Gastroesophageal sphincter (tissue), 4 donors: ENCODE results near the gene MPDU1. TPM values are rescaled to one million over a fixed set of nuclear protein-coding genes. Genes with fewer than 3 reads are reported as not detected.

Experiments
- ATAC-seq: fragments of 150-250 bp; one replicate; pipeline ENCODE4 v1.9.1; 2016; ENCODE audit warnings: mild to moderate bottlenecking, moderate library complexity
- H3K27ac ChIP-seq, 4 donors: fragments of 200-600 bp; sonication (generic) in 3 of 4; 1 replicate in 3 of 4; 2 replicates in 1 of 4; pipeline ENCODE4 v1.5.1; 2016 to 2019
- H3K27me3 ChIP-seq: fragments of 200-600 bp; sonication (generic); one replicate; pipeline ENCODE4 v1.5.1; 2019
- H3K36me3 ChIP-seq, 2 donors: fragments of 200-600 bp; sonication (generic); one replicate each; pipeline ENCODE4 v1.5.1; 2019; ENCODE audit warnings: control low read depth in 1 of 2
- H3K4me1 ChIP-seq, 3 donors: fragments of 200-600 bp; sonication (generic); 1 replicate in 2 of 3; 2 replicates in 1 of 3; pipeline ENCODE4 v1.5.1; 2016 to 2019; ENCODE audit warnings: control low read depth in 2 of 3
- H3K4me3 ChIP-seq, 2 donors: fragments of 200-600 bp; sonication (generic); one replicate each; pipeline ENCODE4 v1.5.1; 2019; ENCODE audit warnings: mild to moderate bottlenecking in 1 of 2, moderate library complexity in 1 of 2
- H3K9me3 ChIP-seq, 3 donors: fragments of 200-600 bp; sonication (generic); one replicate each; pipeline ENCODE4 v1.5.1; 2017 to 2019; ENCODE audit warnings: control low read depth in 2 of 3
- EP300 ChIP-seq: sonication (generic); formaldehyde crosslinking; IDR thresholded peaks from one replicate; pipeline ENCODE4 v1.6.1; 2017; ENCODE audit warnings: antibody characterized with exemption, mild to moderate bottlenecking
- POLR2A ChIP-seq, 2 donors: fragments of 450-650 bp; IDR thresholded peaks; one replicate each; pipeline ENCODE4 v1.6.1; 2017; ENCODE audit warnings: antibody characterized with exemption in 2 of 2, mild to moderate bottlenecking in 2 of 2, moderate library complexity in 1 of 2
- POLR2AphosphoS5 ChIP-seq: sonication (generic); formaldehyde crosslinking; IDR thresholded peaks from one replicate; pipeline ENCODE4 v1.6.1; 2017; ENCODE audit warnings: antibody characterized with exemption
- WGBS, 2 donors: methylation state at CpG; one replicate each; pipeline ENCODE4 v1.1.5; 2018; ENCODE audit warnings: low coverage in 1 of 2; 5-methylcytosine and 5-hydroxymethylcytosine counted together
- total RNA-seq, 4 donors: library from RNA; depleted of rRNA; stranded (reverse); fragments of >200 nt; gene quantifications; one replicate each; pipeline ENCODE4 v1.1.0, GENCODE V29; 2016
- TF ChIP-seq, protein P1 (sequence below), 4 experiments: fragments of 200-600 bp in 2 of 4; fragments of 450-650 bp in 2 of 4; sonication (generic) in 1 of 4; IDR thresholded peaks; one replicate each; pipeline ENCODE4 v1.5.1; 2017 to 2019; ENCODE audit warnings: antibody characterized with exemption in 4 of 4, mild to moderate bottlenecking in 2 of 4, moderate library complexity in 2 of 4

MPDU1 gene
- total RNA-seq, 4 donors from 2014 or later: 38.1 to 66.5 (median 51.2) TPM

DNA sequence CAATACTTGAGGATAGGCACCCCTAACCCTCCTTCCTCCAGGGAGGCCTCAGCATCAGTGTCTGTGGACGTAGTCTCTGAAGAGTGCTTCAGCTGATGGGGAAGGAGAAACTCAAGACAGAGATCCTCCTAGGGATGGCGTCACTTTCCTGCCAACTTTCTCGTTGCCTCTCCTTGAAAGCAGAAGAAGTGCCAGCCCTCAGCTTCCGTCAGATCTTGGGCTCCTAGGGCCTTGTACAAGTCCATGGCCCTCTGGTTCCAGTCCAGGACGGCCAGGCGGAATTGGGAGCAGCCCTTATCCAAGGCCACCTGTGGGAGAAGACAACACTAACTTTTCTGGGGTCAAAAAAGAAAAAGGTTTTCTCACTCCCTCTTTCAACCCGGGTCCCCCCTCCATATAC is 42.7 kb downstream of the MPDU1 start:
- no peaks in the 10 kb centered on the region for H3K9me3 ChIP-seq
- H3K27me3 ChIP-seq: no peaks in the 10 kb centered on the region
- no peak for ATAC-seq
- peak overlapping the region in 1 of 2 donors; percentile 68 for H3K4me3 ChIP-seq
- peaks cover 0 to 13% of the 10 kb centered on the region in 2 donors for H3K36me3 ChIP-seq
- peak overlapping the region in 3 of 4 donors; percentile 93 to 96 (median 93) for H3K27ac ChIP-seq
- TF ChIP-seq EP300: no peak
- no peak for TF ChIP-seq POLR2AphosphoS5
- no peak for TF ChIP-seq POLR2A (IDR thresholded peaks at IDR 0.05)
- TF ChIP-seq, protein P1, sequence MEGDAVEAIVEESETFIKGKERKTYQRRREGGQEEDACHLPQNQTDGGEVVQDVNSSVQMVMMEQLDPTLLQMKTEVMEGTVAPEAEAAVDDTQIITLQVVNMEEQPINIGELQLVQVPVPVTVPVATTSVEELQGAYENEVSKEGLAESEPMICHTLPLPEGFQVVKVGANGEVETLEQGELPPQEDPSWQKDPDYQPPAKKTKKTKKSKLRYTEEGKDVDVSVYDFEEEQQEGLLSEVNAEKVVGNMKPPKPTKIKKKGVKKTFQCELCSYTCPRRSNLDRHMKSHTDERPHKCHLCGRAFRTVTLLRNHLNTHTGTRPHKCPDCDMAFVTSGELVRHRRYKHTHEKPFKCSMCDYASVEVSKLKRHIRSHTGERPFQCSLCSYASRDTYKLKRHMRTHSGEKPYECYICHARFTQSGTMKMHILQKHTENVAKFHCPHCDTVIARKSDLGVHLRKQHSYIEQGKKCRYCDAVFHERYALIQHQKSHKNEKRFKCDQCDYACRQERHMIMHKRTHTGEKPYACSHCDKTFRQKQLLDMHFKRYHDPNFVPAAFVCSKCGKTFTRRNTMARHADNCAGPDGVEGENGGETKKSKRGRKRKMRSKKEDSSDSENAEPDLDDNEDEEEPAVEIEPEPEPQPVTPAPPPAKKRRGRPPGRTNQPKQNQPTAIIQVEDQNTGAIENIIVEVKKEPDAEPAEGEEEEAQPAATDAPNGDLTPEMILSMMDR (IDR thresholded peaks at IDR 0.05): no peak
- peaks cover 0 to 18% (median 7%) of the 10 kb centered on the region in 3 donors for H3K4me1 ChIP-seq
- 94% methylated on average over 2 of the region's 7 CpGs; no CpG with 5 or more reads in 1 of the 2 donors for WGBS, 2 donors

DNA sequence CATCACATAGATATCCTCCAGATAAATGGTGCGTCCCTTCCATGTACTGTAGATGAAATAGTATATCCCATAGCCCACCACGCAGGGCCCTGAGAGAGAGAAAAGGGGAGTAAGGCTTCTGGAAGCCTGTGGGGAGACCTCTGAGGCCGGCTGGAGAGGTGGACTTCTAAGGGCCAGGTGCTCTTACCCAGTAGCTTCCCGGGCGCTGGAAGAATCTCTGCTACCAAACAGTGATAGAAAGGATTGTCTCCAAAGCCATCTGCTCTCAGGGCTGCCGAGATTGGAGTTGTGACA is 43.3 kb downstream of the MPDU1 start:
- H3K27ac ChIP-seq: peak overlapping the region; percentile 86 to 96 (median 93)
- H3K4me1 ChIP-seq: peaks cover 0 to 18% (median 7%) of the 10 kb centered on the region in 3 donors
- H3K9me3 ChIP-seq: no peaks in the 10 kb centered on the region
- no peak for TF ChIP-seq EP300
- TF ChIP-seq POLR2A (IDR thresholded peaks at IDR 0.05): no peak
- no peak for TF ChIP-seq POLR2AphosphoS5
- TF ChIP-seq, protein P1 (IDR thresholded peaks at IDR 0.05): no peak
- peak overlapping the region; percentile 68 to 71 for H3K4me3 ChIP-seq
- ATAC-seq: no peak
- H3K36me3 ChIP-seq: peaks cover 0 to 13% of the 10 kb centered on the region in 2 donors
- 0 to 23% methylated on average over 3 to 4 of the region's 6 CpGs for WGBS, 2 donors
- no peaks in the 10 kb centered on the region for H3K27me3 ChIP-seq

DNA sequence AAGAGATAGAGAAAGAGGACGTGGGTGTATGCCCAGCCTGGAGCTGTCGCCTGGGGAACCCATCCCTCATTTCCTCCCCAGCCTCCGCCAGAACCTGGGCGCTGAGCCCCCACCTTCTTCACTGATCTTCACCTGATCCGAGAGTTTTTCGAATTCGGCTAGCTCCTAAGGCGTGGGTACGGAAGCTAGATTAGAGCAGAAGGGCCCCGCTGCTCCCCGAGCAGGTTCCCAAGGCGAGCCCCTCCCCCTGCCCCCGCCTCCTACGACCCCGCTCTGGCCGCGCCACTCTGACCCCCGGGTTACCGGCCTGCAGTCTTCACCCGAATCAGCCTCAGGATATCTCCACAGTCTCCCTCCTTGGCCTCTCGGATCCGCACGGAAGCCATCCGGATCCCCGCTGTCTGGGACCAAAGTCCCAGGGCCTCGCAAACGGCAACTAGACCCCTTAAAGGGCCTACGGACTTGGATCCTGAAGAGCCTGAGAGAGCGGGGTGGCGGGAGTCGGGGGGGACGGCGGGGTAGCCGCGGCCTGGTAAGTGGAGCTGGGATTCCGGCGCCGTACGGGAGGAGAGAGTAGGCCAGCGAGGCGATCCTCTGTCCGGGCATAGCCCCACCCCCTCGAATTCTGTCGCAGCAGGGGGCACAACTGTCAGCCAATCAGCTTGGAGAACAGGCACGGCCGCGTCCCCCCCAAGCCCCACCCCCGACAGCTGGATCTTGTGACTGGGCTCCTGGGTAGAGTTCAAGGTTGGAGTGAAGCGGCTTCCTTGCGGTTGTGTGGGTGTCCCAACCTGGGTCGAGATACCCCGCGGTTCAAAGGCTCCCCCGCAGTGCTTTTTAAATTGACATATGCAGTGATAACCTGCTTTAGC is 43.8 kb downstream of the MPDU1 start, which contains the start of gene SAT2:
Gene SAT2 (minus strand): TSS at position 572 of the 872 bp plus-strand sequence. CDS start 186 bp downstream, at position 386.
- 0% methylated on average over 11 to 19 of the region's 54 CpGs for WGBS, 2 donors
- H3K4me1 ChIP-seq: peaks cover 0 to 18% (median 7%) of the 10 kb centered on the region in 3 donors
- TF ChIP-seq POLR2AphosphoS5 (peak; percentile 84), POLR2A (IDR thresholded peaks at IDR 0.05) (peak; percentile 68 to 85), EP300 (no peak)
- TF ChIP-seq, protein P1 (IDR thresholded peaks at IDR 0.05): peak in 1 of 4 experiments; percentile 5
- H3K36me3 ChIP-seq: peaks cover 0 to 13% of the 10 kb centered on the region in 2 donors
- H3K4me3 ChIP-seq: peak within 1 kb of the TSS; percentile 68 to 71
- peak within 1 kb of the TSS; percentile 86 to 96 (median 93) for H3K27ac ChIP-seq
- H3K27me3 ChIP-seq: no peaks in the 10 kb centered on the region
- no peaks in the 10 kb centered on the region for H3K9me3 ChIP-seq
- peak; percentile 99 for ATAC-seq

DNA sequence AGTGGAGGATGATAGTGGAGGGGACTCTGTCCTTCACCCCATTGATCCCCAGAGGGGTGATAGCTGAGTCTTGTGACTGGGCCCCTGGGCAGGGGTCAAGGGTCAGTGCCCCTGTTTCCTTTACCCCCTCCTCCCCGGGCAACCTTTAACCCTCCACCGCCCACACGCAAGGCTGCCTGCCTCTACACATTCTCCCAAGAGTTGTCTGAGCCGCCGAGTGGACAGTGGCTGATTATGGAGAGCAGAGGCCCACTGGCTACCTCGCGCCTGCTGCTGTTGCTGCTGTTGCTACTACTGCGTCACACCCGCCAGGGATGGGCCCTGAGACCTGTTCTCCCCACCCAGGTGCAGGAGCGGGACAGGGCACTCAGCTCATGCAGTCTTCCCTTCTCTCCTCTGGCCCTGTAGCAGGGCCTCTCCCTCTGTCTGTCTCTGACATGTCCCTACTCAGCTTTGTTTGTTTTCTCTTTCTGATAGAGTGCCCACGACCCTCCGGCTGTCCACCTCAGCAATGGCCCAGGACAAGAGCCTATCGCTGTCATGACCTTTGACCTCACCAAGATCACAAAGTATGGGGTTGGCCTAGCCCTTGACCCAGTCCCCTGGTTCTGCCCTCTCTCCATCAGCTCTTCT is 46.4 kb downstream of the MPDU1 start, which contains the start of gene SHBG:
Gene SHBG (plus strand): TSS at position 197 of the 633 bp plus-strand sequence. CDS start 38 bp downstream, at position 235.
- no peak for ATAC-seq
- TF ChIP-seq POLR2AphosphoS5: no peak
- no peak for TF ChIP-seq EP300
- TF ChIP-seq, protein P1 (IDR thresholded peaks at IDR 0.05): no peak
- no peaks in the 10 kb centered on the region for H3K9me3 ChIP-seq
- H3K4me3 ChIP-seq: no peak within 1 kb of the TSS
- no peak within 1 kb of the TSS for H3K27ac ChIP-seq
- no peaks in the 10 kb centered on the region for H3K27me3 ChIP-seq
- H3K4me1 ChIP-seq: peaks cover 0 to 18% (median 7%) of the 10 kb centered on the region in 3 donors
- 54 to 64% methylated on average over 4 to 10 of the region's 13 CpGs for WGBS, 2 donors
- peaks cover 0 to 13% of the 10 kb centered on the region in 2 donors for H3K36me3 ChIP-seq
